ENCODE data around the gene TIAM2. TPM values are rescaled to one million over a fixed set of nuclear protein-coding genes. Genes with fewer than 3 reads are reported as not detected.

TIAM2 gene
- total and polyA plus RNA-seq, 7 donors = 1.2 to 15.8 (median 11.0) TPM

GRCh38 chr6:155061381-155061780 lies 66.3 kb downstream of the TIAM2 start:
- Histone ChIP-seq H3K9me3 (no peaks in the 10 kb centered on the region), H3K4me3 (no peak overlapping the region), H3K27me3 (no peaks in the 10 kb centered on the region), H3K27ac (no peak overlapping the region), H3K4me1 (peaks cover 0 to 6% (median 3%) of the 10 kb centered on the region in 4 donors), H3K36me3 (no peaks in the 10 kb centered on the region)
- TF ChIP-seq POLR2AphosphoS5 (IDR thresholded peaks at IDR 0.05) (no peak), POLR2A (IDR thresholded peaks at IDR 0.05) (no peak), EP300 (IDR thresholded peaks at IDR 0.05) (no peak)
- TF ChIP-seq, protein P1, sequence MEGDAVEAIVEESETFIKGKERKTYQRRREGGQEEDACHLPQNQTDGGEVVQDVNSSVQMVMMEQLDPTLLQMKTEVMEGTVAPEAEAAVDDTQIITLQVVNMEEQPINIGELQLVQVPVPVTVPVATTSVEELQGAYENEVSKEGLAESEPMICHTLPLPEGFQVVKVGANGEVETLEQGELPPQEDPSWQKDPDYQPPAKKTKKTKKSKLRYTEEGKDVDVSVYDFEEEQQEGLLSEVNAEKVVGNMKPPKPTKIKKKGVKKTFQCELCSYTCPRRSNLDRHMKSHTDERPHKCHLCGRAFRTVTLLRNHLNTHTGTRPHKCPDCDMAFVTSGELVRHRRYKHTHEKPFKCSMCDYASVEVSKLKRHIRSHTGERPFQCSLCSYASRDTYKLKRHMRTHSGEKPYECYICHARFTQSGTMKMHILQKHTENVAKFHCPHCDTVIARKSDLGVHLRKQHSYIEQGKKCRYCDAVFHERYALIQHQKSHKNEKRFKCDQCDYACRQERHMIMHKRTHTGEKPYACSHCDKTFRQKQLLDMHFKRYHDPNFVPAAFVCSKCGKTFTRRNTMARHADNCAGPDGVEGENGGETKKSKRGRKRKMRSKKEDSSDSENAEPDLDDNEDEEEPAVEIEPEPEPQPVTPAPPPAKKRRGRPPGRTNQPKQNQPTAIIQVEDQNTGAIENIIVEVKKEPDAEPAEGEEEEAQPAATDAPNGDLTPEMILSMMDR (IDR thresholded peaks at IDR 0.05) = no peak
- intact Hi-C loops (cut with DNase I) = no loop called here
- WGBS, 2 donors = 92 to 94% methylated on average over 8 of the region's 8 CpGs
- no peak for DNase-seq

GRCh38 chr6:155062866-155063341 lies 67.8 kb downstream of the TIAM2 start:
- Histone ChIP-seq H3K4me3 (no peak overlapping the region), H3K9me3 (no peaks in the 10 kb centered on the region), H3K27ac (no peak overlapping the region), H3K4me1 (peaks cover 0 to 12% (median 5%) of the 10 kb centered on the region in 4 donors), H3K36me3 (no peaks in the 10 kb centered on the region), H3K27me3 (no peaks in the 10 kb centered on the region)
- 85 to 94% methylated on average over 1 of the region's 1 CpG for WGBS, 2 donors
- intact Hi-C loops (cut with DNase I) = no loop called here
- no peak for TF ChIP-seq POLR2AphosphoS5 (IDR thresholded peaks at IDR 0.05)
- TF ChIP-seq POLR2A (IDR thresholded peaks at IDR 0.05) = no peak
- no peak for TF ChIP-seq EP300 (IDR thresholded peaks at IDR 0.05)
- TF ChIP-seq, protein P1 (IDR thresholded peaks at IDR 0.05) = no peak
- DNase-seq = no peak

DNA sequence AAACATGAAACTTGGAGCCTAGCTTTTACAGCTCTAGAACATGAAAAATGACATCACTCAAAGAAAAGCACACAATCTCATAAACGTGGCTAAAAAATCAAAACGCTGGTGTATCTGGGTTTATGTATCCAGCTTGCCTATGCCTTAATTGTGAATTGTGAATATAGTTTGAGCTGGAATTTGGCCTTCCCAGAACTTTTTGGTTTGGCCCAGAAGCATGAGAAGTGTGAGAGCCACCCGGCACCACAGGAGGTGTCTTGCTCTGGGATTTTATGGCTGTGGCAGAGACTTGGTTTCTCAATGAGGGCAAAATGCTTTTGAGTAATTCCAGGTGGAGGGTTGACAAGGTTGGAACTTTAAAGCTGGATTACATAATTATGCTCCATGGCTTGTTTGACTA lies 69.2 kb downstream of the TIAM2 start:
- WGBS, 2 donors = 70 to 81% methylated on average over 3 of the region's 3 CpGs
- Histone ChIP-seq H3K4me3 (no peak overlapping the region), H3K36me3 (no peaks in the 10 kb centered on the region), H3K27ac (no peak overlapping the region), H3K4me1 (peaks cover 0 to 16% (median 7%) of the 10 kb centered on the region in 4 donors), H3K9me3 (no peaks in the 10 kb centered on the region), H3K27me3 (no peaks in the 10 kb centered on the region)
- TF ChIP-seq POLR2AphosphoS5 (IDR thresholded peaks at IDR 0.05) = no peak
- no peak for TF ChIP-seq EP300 (IDR thresholded peaks at IDR 0.05)
- TF ChIP-seq POLR2A (IDR thresholded peaks at IDR 0.05) = no peak
- TF ChIP-seq, protein P1 (IDR thresholded peaks at IDR 0.05) = no peak
- DNase-seq = no peak
- intact Hi-C loops (cut with DNase I) = no loop called here

DNA sequence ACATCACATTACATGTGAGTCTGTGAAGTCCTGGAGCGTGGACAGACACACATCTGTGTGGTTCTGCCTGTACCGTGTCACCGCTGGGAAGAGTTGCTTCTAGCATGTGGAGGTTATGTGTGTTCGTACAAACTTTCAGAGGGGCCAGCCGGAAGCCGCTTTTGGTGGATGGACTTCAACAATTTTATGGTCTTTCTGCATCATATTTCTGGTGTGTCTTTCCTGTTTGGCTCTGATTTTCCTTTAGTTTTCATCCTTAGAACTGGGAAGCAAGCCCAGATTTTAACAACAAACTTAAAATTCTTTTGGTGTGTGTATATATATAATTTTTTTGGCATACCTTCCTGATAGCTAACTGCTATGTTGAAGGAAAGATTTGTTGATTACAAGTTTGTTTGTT lies 71.2 kb downstream of the TIAM2 start:
- no peak overlapping the region for H3K4me3 ChIP-seq
- H3K27me3 ChIP-seq = no peaks in the 10 kb centered on the region
- H3K9me3 ChIP-seq = no peaks in the 10 kb centered on the region
- TF ChIP-seq EP300 (IDR thresholded peaks at IDR 0.05) = no peak
- TF ChIP-seq, protein P1 (IDR thresholded peaks at IDR 0.05) = no peak
- TF ChIP-seq POLR2AphosphoS5 (IDR thresholded peaks at IDR 0.05) = no peak
- TF ChIP-seq POLR2A (IDR thresholded peaks at IDR 0.05) = no peak
- WGBS, 2 donors = 82 to 89% methylated on average over 6 of the region's 6 CpGs
- no peak for DNase-seq
- H3K4me1 ChIP-seq = peaks cover 0 to 16% (median 7%) of the 10 kb centered on the region in 4 donors
- H3K36me3 ChIP-seq = no peaks in the 10 kb centered on the region
- intact Hi-C loops (cut with DNase I) = no loop called here
- no peak overlapping the region for H3K27ac ChIP-seq

Data from sigmoid colon (tissue), 7 donors.